Medulla oblongata (tissue), 1 donor: ENCODE data around the gene IL1RAPL2.
"Not testable (repeated sequence)": the region's sequence is repeated elsewhere in the genome, so short reads cannot be mapped to it uniquely, and the experiment has no call there.

Experiments
- DNase-seq: peaks from one replicate; pipeline ENCODE4 v3.0.0-alpha.2; 2015; ENCODE audit errors: extremely low spot score

Gene IL1RAPL2

GRCh38 chrX:104670051-104670450, 104.1 kb downstream of the IL1RAPL2 start:
- no peak for DNase-seq

GRCh38 chrX:104677517-104677916, 111.5 kb downstream of the IL1RAPL2 start:
- not testable (repeated sequence) for DNase-seq

- DNase-seq: no peak
Measured at GRCh38 chrX:104679175-104679574, 113.2 kb downstream of the IL1RAPL2 start.

GRCh38 chrX:104681214-104681613, 115.2 kb downstream of the IL1RAPL2 start:
- DNase-seq: no peak

DNA sequence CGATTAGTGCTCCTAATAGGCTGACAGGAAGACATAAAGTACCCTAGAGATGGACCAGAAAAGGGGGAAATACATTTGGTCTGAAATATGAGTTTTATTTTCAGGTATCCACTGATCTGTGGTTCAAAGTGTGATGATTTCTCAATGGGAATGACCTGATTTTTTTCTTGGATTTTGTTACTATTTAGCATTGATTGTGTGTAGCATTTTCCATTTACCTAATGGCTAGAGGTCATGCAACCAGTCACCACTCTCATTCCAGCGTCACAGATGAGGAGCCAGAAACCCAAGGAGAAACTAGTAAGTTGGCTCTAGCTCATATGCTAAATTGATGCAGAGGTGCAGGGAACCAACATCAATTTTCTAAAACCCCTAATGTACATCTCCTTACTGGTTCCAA, 118.1 kb downstream of the IL1RAPL2 start:
- no peak for DNase-seq

- no peak for DNase-seq
Measured at GRCh38 chrX:104695593-104695992, 129.6 kb downstream of the IL1RAPL2 start.

GRCh38 chrX:104696667-104697066, 130.7 kb downstream of the IL1RAPL2 start:
- DNase-seq: no peak

GRCh38 chrX:104697294-104697693, 131.3 kb downstream of the IL1RAPL2 start:
- DNase-seq: no peak

DNA sequence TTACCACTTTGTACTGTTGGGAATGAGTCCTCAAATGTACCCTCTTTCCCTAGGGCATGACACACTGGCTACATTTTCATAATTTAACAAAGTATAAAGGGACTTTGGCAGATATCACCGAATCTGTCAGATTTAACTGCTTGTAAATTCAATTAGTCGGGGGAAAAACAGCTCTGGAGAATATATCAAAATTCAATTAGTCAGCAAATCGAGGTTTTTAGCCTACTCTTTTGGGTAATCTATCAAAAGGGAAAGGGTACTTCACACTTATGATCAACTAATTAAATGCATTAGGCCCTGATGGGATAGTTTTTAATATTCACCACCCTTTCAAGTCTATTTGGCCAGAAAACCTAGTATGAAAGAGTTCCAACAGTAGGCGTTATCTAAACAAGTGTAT, 141.0 kb downstream of the IL1RAPL2 start:
- DNase-seq: no peak

GRCh38 chrX:104707572-104707971, 141.6 kb downstream of the IL1RAPL2 start:
- no peak for DNase-seq

DNA sequence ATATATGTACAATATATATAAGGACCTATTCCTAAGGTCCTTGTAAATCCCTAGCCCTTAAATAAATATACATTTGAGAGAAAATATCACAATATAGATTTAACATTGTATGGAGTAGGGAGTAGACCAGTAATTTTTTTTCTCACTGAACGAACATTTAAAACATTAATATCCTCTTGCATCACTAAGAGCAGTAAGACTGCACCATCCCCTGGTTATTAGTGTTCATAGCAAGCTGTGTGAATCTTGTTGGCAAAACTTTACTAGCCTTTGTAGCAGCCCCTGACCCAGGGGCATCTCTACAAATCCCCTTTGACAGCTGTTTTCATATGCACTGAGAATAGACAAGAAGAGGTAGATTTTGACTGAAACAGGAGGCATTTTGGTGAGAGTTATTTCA, 146.5 kb downstream of the IL1RAPL2 start:
- DNase-seq: no peak

DNA sequence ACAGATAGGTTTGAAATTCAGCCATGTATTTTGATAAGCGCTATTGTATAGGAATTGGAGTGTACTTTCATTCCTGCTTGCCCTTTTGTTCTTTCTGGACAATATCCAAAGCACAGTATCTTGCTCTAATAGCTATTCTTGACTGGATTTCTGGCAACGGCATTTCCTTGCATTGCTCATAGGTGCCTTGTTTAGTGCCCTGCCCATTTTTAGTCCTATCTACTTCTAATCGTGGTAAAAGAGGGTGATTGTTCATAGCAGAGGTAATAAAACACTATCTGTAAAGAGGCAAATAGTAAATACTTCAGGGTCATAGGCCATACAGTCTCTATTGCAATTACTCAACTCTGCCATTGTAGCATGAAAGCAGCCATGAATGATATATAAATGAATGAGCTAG, 155.9 kb downstream of the IL1RAPL2 start:
- DNase-seq: no peak

DNA sequence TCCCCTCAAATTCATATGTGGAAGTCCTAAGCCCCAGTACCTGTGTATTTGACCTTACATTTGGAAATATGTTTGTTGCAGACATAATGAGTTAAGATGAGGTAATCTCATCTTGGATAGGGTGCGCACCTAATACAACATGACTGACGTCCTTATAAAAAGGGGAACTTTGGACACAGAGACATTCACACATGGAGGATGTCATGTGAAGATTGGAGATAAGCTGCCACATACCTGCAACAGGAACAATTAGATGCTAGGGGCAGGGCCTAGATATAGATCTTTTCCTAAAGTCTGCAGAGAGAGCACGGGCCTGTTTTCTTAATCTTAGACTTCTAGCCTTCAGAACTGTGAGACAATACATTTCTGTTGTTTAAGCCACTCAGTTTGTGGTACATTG, 162.5 kb downstream of the IL1RAPL2 start:
- DNase-seq: no peak

GRCh38 chrX:104742355-104742754, 176.4 kb downstream of the IL1RAPL2 start:
- DNase-seq: no peak

GRCh38 chrX:104745152-104745551, 179.2 kb downstream of the IL1RAPL2 start:
- DNase-seq: no peak

DNA sequence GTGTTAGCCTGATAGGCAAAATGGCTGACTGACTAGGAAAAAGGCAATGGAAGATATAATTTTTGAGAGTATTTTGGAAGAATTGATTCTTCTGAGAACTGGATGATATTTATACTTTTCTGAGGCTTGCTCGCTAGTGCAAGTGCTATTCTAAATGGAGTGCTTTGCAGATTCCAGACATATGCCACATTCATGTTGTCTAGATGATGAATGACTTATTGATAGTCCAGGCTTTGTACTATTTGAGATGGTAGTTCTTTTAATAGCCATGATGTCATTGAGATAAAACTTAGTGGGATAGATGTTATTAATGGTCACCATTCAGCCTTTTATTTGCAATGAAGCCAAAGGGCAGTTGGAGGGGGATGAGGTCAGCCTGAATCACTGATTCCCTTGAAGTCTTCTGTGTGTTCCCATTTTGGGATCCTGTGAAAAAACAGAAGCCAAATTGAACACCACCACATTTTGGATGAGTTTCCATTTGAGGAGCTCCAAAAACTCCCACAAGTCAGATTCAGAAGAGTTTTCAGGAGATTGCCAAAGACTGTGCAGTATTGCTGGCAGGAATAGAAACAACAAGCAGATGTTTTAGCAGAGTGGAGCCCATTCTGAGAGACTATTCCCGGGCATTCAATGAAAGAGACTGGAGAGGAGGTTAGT, 184.1 kb downstream of the IL1RAPL2 start:
- peak; percentile 2 for DNase-seq

DNA sequence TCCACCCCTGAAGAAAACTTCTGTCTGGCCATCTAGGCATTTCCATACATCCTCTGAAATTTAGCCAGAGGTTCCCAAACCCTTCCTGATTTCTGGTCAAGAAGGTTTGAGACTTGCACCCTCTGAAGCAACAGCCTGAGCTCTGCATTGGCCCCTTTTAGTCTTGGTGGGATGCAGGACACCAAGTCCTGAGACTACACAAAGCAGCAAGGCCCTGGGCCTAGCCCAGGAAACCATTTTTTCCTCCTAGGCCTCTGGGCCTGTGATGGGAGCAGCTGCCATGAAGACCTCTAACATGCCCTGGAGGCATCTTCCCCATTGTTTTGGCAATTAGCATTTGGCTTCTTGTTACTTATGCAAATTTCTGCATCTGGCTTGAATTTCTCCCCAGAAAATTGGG, 196.6 kb downstream of the IL1RAPL2 start:
- no peak for DNase-seq

DNA sequence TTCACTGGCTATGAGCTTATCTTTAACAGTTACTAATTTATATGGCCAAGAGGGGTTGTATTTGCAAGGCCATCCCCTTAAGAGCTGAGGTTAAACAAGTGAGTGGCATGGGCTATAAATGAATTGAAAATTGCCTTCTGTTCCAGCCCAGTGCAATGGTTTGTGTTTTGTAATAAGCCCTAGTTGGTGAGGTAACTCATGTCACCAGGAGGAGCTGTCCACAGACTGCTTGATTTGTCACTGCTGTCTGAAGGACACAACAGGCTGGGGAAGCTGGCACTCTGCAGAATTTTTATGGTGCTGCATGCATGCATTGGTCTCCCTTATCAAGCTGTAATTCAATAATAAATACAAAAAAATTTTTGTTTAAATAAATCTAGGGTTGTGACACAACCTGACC, 223.8 kb downstream of the IL1RAPL2 start:
- no peak for DNase-seq

- no peak for DNase-seq
Measured at GRCh38 chrX:104795804-104796203, 229.8 kb downstream of the IL1RAPL2 start.

GRCh38 chrX:104803219-104803618, 237.2 kb downstream of the IL1RAPL2 start:
- DNase-seq: no peak

DNA sequence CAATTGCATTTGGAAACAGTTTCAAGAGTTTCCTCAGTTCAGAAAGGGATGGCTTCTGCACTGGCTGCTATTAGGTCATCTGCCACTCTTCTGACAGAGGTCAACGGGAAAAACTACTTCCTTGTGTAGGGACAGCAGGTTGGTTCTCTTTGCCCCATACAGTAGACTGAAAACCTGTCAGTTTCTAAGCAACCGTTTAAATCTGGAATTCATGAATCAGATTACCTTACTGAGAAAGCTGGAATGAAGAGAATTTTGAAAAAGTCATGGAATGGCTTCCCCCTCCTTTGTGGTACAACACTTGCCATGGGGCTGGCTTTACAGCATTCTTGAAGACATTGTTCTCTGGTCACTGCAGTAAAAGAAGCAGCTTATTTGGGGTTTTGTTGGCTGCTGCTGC, 240.3 kb downstream of the IL1RAPL2 start:
- no peak for DNase-seq

DNA sequence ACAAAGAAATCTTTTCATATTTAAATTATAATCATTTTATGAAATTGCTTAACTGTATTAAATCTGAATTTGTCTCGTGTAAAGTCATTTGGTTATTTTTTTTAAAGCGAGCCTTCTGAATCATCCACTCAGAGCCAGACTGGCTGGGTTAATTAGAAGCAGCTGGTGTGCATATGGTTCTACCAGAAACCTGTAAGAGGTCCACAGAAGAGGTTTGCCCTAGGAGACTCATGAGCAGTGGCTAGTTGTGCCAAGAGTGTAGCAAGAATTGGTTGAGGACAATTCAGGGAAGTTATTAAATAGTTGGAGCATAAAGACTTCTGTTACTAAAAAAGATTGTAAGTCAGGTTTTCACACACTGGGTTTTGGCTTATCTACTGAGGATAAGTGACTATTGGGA, 267.4 kb downstream of the IL1RAPL2 start:
- no peak for DNase-seq

DNA sequence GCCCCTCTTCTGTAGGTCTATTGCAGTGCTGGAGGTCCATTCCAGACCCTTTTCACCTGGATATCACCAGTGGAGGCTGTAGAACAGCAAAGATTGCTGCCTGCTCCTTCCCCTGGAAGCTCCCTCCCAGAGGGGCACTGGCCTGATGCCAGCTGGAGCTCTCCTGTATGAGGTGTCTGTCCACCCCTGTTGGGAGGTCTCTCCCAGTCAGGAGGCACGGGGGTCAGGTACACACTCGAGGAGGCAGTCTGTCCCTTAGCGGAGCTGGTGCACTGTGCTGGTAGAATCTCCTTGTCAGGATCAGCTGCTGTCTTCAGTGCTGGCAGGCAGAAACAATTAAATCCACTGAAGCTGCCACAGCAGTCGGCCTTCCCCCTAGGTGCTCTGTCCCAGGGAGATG, 276.6 kb downstream of the IL1RAPL2 start:
- no peak for DNase-seq

GRCh38 chrX:104852241-104852640, 286.2 kb downstream of the IL1RAPL2 start:
- no peak for DNase-seq
